Measurements from ENCODE around the gene HOXB4.

HOXB4 gene

DNA sequence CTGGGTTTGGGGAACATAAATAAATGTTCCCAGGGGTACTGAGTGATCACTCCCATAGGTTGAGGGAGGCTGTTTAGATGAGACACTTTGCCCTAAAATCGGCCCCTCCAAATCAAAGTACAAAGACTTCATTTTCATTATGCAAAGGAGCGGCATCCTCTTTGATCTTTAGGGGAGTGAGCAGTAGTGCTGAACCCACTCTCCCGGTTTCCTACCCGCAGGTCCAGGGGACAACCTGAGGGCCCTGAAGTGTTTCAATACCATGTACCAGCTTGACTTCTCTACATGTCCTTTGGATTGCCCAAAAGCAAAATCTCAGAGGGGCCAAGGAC is 23.0 kb upstream of the HOXB4 start:
- DNase-seq, result no peak

- DNase-seq, result no peak
Measured at GRCh38 chr17:48600244-48601098, 22.3 kb upstream of the HOXB4 start.

GRCh38 chr17:48599354-48599753 is 21.2 kb upstream of the HOXB4 start:
- DNase-seq, result no peak

- DNase-seq, result no peak
Measured at GRCh38 chr17:48598736-48599135, 20.6 kb upstream of the HOXB4 start.

- no peak for DNase-seq
Measured at GRCh38 chr17:48597778-48598631, 19.9 kb upstream of the HOXB4 start.

- DNase-seq, result no peak
Measured at GRCh38 chr17:48597528-48597777, 19.3 kb upstream of the HOXB4 start.

GRCh38 chr17:48596735-48597527 is 18.8 kb upstream of the HOXB4 start:
- DNase-seq, result no peak

DNA sequence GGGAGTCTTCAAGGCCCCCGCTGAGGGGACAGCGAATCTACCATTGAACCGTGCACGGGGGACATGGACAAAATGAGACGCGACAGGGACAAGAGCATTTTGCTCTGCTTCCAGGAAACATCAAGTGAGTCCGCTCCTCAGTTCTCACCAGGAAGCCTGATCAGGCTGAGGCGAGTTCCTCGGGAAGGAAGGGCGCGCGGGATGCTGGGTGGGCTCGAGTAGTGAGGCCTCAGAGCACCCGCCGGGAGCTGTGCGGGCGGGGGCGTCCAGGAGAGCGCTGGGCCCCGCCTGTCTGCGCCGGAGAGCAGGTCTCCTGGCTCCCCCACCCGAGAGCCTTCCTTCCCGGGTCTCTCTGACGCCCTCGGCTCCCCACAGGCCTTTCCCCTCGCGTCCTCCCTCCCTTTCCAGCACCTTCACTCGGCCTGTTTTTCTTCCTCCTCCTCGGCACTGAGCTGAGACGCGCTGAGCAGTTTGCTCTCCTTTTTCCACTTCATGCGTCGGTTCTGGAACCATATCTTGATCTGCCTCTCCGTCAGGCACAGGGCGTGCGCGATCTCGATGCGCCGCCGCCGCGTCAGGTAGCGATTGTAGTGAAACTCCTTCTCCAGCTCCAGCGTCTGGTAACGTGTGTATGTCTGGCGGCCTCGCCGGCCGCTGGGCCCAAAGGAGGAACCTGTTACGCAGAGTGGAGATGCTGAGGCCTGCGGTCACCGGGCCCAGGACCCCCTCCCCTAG is 18.0 kb upstream of the HOXB4 start:
- DNase-seq, result no peak

- DNase-seq, result no peak
Measured at GRCh38 chr17:48595278-48595999, 17.3 kb upstream of the HOXB4 start.

- DNase-seq, result no peak
Measured at GRCh38 chr17:48594538-48595277, 16.6 kb upstream of the HOXB4 start.

GRCh38 chr17:48593840-48594537 is 15.8 kb upstream of the HOXB4 start:
- DNase-seq, result peak; percentile 61 to 63

GRCh38 chr17:48593126-48593829 is 15.1 kb upstream of the HOXB4 start, which contains the start of gene HOXB5:
HOXB5 (minus strand) TSS chr17:48593779; CDS start chr17:48593682, 97 bp downstream.
- DNase-seq, result no peak

DNA sequence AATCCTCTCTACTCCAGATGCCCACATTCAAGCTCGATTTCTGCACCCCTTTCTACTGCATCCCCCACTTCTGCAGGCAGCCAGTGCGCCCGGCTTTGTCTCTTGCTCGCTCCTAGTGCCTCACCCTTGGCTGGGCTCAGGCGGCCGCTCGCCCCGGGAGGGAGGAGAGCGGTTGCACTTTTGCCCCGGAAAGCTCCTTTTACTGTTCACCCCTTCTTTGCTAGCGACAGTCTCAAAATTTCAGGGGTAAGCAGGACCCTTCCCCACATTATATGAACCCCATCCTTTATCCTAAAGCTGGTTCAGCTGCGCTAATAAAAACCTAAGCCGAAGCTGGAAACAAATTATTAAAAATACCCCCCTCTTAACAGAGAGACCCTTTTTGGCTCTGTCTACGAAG is 14.4 kb upstream of the HOXB4 start:
- no peak for DNase-seq

GRCh38 chr17:48592057-48592514 is 13.9 kb upstream of the HOXB4 start:
- no peak for DNase-seq

DNA sequence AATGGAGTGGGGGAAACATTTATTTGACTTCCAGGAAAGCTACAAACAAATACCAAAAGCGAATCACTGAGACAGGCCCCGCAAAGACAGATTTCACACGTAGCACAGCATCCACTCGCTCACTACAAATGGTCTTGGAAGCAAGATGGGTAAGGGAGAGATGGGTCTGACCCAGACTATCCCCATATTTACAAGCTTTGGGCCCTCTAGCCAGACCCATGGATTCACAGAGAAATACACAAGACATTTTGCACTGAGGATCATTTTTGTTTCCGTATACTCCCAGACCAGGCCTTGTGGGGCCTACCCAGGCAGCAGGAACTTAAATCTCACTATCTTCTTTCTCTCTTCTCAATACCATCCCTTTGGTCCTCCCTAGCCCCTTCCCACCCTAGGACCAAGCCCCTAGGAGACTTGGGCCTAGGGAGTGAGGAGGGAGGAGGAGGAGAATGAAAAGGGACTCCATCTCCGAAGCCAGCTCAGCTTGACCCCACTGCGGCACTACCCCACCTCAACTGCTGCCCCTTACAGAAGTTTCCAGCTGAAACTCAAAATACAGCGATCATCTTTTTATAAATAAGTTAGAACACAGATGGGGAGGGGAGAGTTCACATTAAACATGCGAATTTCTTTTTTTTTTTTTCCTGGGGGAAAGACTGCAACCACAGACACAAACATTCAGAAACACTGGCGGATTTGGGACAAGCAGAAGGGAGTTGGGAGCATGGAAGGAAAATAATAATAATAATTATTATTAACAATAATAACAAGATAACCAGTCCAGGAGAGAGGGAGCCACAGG is 13.3 kb upstream of the HOXB4 start:
- no peak for DNase-seq

DNA sequence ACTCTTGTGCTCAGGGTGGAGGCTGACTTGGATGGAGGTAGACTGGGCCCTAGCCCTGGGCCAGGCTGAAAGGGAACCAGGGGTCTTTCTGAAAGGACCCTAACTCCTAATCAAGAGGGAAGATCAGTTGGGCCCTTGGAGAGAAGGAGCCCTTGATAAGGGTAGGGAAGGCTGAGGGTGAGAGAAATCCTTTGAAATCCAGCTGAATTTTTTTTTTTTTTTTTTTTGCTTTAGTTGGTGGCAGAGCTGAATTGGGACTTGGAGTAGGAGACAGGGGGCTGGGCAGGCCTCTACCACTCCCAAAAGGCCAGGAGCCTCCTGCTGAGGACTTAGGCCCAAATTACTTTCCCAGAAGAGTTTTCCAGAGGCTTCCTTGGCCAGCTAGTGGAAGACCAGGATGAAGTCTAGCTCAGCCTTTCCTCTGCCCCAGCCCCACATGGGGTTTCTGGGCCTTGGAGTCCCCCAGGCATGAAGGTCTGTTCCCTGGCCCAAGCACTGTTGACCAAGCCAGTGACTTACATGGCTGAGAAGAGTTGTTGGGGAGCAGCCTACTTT is 12.5 kb upstream of the HOXB4 start:
- DNase-seq, result no peak

- DNase-seq, result no peak
Measured at GRCh38 chr17:48589831-48590606, 11.9 kb upstream of the HOXB4 start, which contains the start of gene HOXB3. HOXB3 (minus strand) TSS chr17:48590241; CDS start chr17:48552474, 37,767 bp downstream.

Data from AML-193 (cell line).